Placental epithelial cell (primary cell): ENCODE results near the gene ESCO1. TPM values are rescaled to one million over a fixed set of nuclear protein-coding genes. Genes with fewer than 3 reads are reported as not detected.

Experiments used
- total RNA-seq: library from RNA; depleted of rRNA; stranded (reverse); fragments of >200 nt; gene quantifications from 2 replicates; pipeline ENCODE4 v1.2.3, GENCODE V29; 2012

Gene ESCO1
- total RNA-seq, result 18.8 and 21.5 TPM in 2 replicates

GRCh38 chr18:21600526-21601410 lies at the start of gene ESCO1:
Gene ESCO1 (minus strand): TSS chr18:21600704. CDS start chr18:21574843, 25,861 bp downstream.

GRCh38 chr18:21612125-21613039 lies 11.9 kb upstream of the ESCO1 start, which contains the start of gene SNRPD1:
Gene SNRPD1 (plus strand): TSS chr18:21612314. CDS start chr18:21612430, 116 bp downstream.

Other genes with a start within 250 kb of the ESCO1 start
- gene SNRPD1, start 11.6 kb upstream of the ESCO1 start, total RNA-seq, result 5.9 and 6.3 TPM in 2 replicates
- 5.1 TPM in 2 replicates for gene ABHD3, start 104.1 kb upstream of the ESCO1 start, total RNA-seq
- gene MIB1, start 140.1 kb upstream of the ESCO1 start, total RNA-seq, result 53.7 and 61.6 TPM in 2 replicates